Measurements from ENCODE around the gene PRMT2.

DNA sequence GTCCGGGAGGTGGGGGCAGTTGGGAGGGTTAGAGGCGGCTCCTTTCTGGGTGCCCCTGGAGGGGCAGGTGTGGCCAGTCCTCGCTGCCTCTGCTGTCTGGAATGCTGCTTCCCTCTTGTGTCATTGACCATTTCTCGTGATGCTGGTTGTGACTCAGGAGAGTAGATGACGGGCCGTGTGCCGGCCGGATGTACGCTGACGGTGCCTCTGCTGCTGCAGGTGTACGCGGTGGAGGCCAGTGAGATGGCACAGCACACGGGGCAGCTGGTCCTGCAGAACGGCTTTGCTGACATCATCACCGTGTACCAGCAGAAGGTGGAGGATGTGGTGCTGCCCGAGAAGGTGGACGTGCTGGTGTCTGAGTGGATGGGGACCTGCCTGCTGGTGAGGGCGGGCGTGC lies 13.9 kb downstream of the PRMT2 start:
- TF ChIP-seq CTCF (IDR thresholded peaks at IDR 0.05) (no peak), POLR2AphosphoS5 (IDR thresholded peaks at IDR 0.05) (no peak), POLR2A (IDR thresholded peaks at IDR 0.05) (no peak), EP300 (IDR thresholded peaks at IDR 0.05) (no peak)
